ENCODE data around the gene CCDC88A. TPM values are rescaled to one million over a fixed set of nuclear protein-coding genes. Genes with fewer than 3 reads are reported as not detected.

The CCDC88A gene
- total RNA-seq, 6 experiments from 2014 or later = 39.7 to 62.5 (median 45.7) TPM

DNA sequence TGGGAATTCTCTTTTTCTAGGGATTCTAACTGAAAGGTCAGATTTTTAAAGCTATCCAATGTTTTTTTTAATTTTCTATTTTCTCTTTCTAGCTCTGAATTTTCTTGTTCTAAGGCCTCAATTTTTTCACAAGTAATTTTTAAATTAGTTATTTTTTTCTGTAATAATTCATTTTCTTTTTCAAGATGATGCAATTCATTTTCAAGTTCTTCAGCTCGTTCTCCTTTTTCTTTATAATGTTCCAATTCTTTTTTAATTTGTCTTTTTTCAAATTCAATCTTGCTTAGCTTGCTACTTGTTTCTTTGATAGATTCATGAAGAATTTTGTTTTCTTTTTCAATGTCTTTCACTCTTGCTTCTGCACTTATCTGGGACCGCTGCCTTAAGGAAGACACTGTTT, 84.9 kb downstream of the CCDC88A start:
- Mint-ChIP-seq H3K4me1 (ENCODE audit: low read depth) (no peaks in the 10 kb centered on the region), H3K36me3 (ENCODE audit: low read depth) (peaks cover 9% of the 10 kb centered on the region; the same call in 1 of the 2 replicates), H3K27ac (no peak overlapping the region; the same call in 1 of the 2 replicates), H3K4me3 (no peak overlapping the region), H3K9me3 (no peaks in the 10 kb centered on the region), H3K27me3 (ENCODE audit: insufficient read depth) (no peaks in the 10 kb centered on the region)
- TF ChIP-seq, protein P1, sequence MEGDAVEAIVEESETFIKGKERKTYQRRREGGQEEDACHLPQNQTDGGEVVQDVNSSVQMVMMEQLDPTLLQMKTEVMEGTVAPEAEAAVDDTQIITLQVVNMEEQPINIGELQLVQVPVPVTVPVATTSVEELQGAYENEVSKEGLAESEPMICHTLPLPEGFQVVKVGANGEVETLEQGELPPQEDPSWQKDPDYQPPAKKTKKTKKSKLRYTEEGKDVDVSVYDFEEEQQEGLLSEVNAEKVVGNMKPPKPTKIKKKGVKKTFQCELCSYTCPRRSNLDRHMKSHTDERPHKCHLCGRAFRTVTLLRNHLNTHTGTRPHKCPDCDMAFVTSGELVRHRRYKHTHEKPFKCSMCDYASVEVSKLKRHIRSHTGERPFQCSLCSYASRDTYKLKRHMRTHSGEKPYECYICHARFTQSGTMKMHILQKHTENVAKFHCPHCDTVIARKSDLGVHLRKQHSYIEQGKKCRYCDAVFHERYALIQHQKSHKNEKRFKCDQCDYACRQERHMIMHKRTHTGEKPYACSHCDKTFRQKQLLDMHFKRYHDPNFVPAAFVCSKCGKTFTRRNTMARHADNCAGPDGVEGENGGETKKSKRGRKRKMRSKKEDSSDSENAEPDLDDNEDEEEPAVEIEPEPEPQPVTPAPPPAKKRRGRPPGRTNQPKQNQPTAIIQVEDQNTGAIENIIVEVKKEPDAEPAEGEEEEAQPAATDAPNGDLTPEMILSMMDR (IDR thresholded peaks at IDR 0.05) = no peak
- no peak for DNase-seq

DNA sequence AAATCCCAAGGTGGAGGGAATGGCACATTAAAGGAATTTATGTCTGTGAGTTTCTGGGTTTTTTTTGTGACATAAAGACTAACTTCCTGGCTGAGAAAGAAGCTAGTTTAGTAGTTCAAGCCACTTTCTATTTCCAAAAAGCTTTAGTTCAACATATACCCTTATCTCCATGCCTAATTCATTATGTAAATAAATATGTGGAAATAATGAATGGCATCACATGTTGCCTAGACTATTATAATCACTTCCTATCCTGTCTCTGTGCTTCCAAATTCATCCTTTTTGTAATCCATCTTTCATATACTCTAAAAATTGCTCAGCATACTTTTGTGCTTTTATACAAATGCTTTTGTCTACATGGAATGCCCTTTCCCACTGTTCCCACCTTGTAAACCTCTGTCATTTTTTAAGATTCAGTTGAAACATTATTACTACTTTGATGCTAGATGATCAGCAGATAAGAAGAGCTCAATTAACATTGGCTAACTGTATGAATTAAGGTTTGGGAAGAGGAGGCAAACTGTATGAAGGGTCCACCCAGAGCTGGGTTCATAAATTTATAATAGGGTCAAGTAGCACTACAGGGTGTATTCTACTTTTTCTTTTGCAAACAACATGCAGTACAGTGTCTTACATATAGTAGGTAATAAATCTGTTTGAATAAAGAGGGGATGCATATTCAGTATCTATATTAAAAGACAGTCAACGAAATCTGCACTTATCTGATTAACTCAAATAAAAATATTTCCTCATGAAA, 88.9 kb downstream of the CCDC88A start:
- H3K4me3 Mint-ChIP-seq = no peak overlapping the region
- no peak for DNase-seq
- no peak overlapping the region for H3K27ac Mint-ChIP-seq
- H3K4me1 Mint-ChIP-seq (ENCODE audit: low read depth) = no peaks in the 10 kb centered on the region
- H3K36me3 Mint-ChIP-seq (ENCODE audit: low read depth) = peaks cover 30% of the 10 kb centered on the region
- H3K27me3 Mint-ChIP-seq (ENCODE audit: insufficient read depth) = no peaks in the 10 kb centered on the region
- H3K9me3 Mint-ChIP-seq = 0 out of 2 replicates have a peak, but pooled peaks cover 3% of the 10 kb centered on the region
- TF ChIP-seq, protein P1 (IDR thresholded peaks at IDR 0.05) = no peak

DNA sequence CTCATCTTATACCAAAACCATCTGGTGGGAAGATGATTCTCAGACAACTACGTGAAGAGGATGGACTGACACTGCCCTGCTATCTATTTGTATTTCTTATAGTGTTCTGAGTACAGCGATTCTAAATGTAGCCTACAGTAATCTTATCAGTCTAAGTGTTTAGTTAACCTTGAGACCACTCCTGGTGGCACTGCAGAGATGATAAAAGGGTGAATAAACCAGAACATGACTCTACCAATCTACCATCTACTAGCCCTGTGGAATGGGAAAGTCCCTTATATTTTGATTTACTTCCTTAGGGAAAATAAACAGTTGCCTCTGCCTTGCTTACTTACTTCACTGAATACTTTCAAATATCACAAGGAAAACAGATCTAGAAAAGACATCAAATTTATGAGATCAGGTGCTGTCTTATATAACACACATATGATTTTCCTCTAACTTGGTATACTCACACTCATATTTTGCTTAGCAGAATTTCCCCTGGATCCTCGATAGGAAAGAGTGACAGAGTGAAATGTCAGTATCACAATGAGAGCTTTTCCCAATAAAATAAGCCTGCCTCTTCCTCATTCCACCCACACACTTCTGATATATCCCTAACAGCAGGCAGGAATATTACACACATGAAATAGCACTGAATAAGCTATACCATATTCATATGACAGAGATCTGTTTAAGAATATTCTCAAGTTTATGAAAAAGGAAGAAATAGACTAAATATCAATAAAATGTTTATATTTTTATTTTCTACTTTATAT, 92.0 kb downstream of the CCDC88A start:
- peaks cover 30% of the 10 kb centered on the region for H3K36me3 Mint-ChIP-seq (ENCODE audit: low read depth)
- 0 out of 2 replicates have a peak, but pooled peaks cover 3% of the 10 kb centered on the region for H3K9me3 Mint-ChIP-seq
- H3K4me3 Mint-ChIP-seq = no peak overlapping the region
- no peak for DNase-seq
- TF ChIP-seq, protein P1 (IDR thresholded peaks at IDR 0.05) = no peak
- H3K4me1 Mint-ChIP-seq (ENCODE audit: low read depth) = no peaks in the 10 kb centered on the region
- H3K27ac Mint-ChIP-seq = no peak overlapping the region
- H3K27me3 Mint-ChIP-seq (ENCODE audit: insufficient read depth) = no peaks in the 10 kb centered on the region

DNA sequence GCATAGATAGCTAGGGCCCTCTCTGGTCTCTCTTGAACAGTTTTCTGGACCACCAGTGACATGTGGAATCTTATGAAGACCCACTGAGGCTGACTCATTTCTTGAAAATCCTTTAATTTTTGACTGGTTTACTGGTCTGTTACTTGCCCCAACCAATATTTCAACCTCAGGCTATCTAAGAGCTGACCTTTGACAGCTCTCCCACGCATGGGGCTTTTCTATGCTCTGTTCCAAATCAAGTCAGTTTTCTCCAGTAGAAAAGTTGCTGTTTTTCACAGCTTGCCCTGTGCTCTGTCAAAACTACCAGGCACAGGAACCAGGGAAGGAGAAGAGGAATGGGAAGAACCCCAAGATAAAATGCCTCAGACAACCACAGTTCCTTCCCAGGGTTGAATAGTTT, 104.7 kb downstream of the CCDC88A start:
- no peaks in the 10 kb centered on the region for H3K9me3 Mint-ChIP-seq
- H3K27me3 Mint-ChIP-seq (ENCODE audit: insufficient read depth) = no peaks in the 10 kb centered on the region
- 0 out of 2 replicates have a peak, but pooled peaks cover 13% of the 10 kb centered on the region for H3K36me3 Mint-ChIP-seq (ENCODE audit: low read depth)
- TF ChIP-seq, protein P1 (IDR thresholded peaks at IDR 0.05) = no peak
- H3K4me3 Mint-ChIP-seq = no peak overlapping the region
- peaks cover 25% of the 10 kb centered on the region for H3K4me1 Mint-ChIP-seq (ENCODE audit: low read depth)
- no peak for DNase-seq
- no peak overlapping the region for H3K27ac Mint-ChIP-seq

DNA sequence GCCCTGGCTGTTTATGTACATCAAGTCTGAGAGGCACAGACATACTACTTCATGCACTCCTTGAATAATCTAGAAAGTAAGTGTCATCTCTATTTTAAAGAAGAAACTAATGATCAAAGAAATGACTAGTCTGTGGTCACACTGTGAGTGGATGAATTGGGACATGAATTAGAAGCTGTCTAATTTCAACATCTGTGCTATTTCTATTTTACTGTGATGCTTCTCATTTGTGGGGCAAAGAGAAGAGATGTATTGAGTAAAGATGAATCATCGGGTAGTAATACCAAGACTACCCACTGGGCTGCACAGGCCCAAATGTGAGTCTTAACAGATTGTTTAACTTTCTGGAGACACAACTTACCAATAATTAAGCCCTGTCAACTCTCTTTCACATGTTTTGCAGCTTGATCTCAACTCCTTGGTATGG, 108.2 kb downstream of the CCDC88A start:
- Mint-ChIP-seq H3K9me3 (no peaks in the 10 kb centered on the region), H3K27me3 (ENCODE audit: insufficient read depth) (no peaks in the 10 kb centered on the region)

More for the DNA sequence above, 108.2 kb downstream of the CCDC88A start:
- Mint-ChIP-seq H3K27ac (peak overlapping the region; percentile 32; the same call in 1 of the 2 replicates), H3K4me1 (ENCODE audit: low read depth) (peaks cover 35% of the 10 kb centered on the region), H3K4me3 (no peak overlapping the region), H3K36me3 (ENCODE audit: low read depth) (0 out of 2 replicates have a peak, but pooled peaks cover 13% of the 10 kb centered on the region)
- TF ChIP-seq, protein P1 (IDR thresholded peaks at IDR 0.05) = peak; percentile 74
- DNase-seq = peak; percentile 43

All from HFFc6 (cell line).